ENCODE results near the gene NPAS3. TPM values are rescaled to one million over a fixed set of nuclear protein-coding genes. Genes with fewer than 3 reads are reported as not detected.

NPAS3 gene
- total RNA-seq, 1 donor from 2014 or later, result 2.0 TPM

- H3K36me3 ChIP-seq (ENCODE audit: control insufficient read depth, insufficient read depth, low read length), result no peaks in the 10 kb centered on the region
- no peak for DNase-seq (ENCODE audit: low read depth)
- no peaks in the 10 kb centered on the region for H3K27me3 ChIP-seq (ENCODE audit: control insufficient read depth, insufficient read depth, low read length)
- TF ChIP-seq CTCF (IDR thresholded peaks at IDR 0.05; ENCODE audit: insufficient read depth, low read length, poor library complexity, severe bottlenecking), result no peak
- no peak overlapping the region for H3K4me3 ChIP-seq (ENCODE audit: low read depth, low read length)
Observed at GRCh38 chr14:33596211-33597080, 657.8 kb downstream of the NPAS3 start.

- no peak for TF ChIP-seq CTCF (IDR thresholded peaks at IDR 0.05; ENCODE audit: insufficient read depth, low read length, poor library complexity, severe bottlenecking)
- H3K27me3 ChIP-seq (ENCODE audit: control insufficient read depth, insufficient read depth, low read length), result no peaks in the 10 kb centered on the region
- DNase-seq (ENCODE audit: low read depth), result no peak
Observed at GRCh38 chr14:33598582-33598981, 659.9 kb downstream of the NPAS3 start.

GRCh38 chr14:33602396-33602795, 663.7 kb downstream of the NPAS3 start:
- no peaks in the 10 kb centered on the region for H3K36me3 ChIP-seq (ENCODE audit: control insufficient read depth, insufficient read depth, low read length)
- no peak overlapping the region for H3K4me3 ChIP-seq (ENCODE audit: low read depth, low read length)
- no peaks in the 10 kb centered on the region for H3K27me3 ChIP-seq (ENCODE audit: control insufficient read depth, insufficient read depth, low read length)
- DNase-seq (ENCODE audit: low read depth), result no peak
- no peak for TF ChIP-seq CTCF (IDR thresholded peaks at IDR 0.05; ENCODE audit: insufficient read depth, low read length, poor library complexity, severe bottlenecking)

More at GRCh38 chr14:33598582-33598981, 659.9 kb downstream of the NPAS3 start:
- Histone ChIP-seq H3K4me3 (ENCODE audit: low read depth, low read length) (no peak overlapping the region), H3K36me3 (ENCODE audit: control insufficient read depth, insufficient read depth, low read length) (no peaks in the 10 kb centered on the region)

- TF ChIP-seq CTCF (IDR thresholded peaks at IDR 0.05; ENCODE audit: insufficient read depth, low read length, poor library complexity, severe bottlenecking), result no peak
- Histone ChIP-seq H3K4me3 (ENCODE audit: low read depth, low read length) (no peak overlapping the region), H3K27me3 (ENCODE audit: control insufficient read depth, insufficient read depth, low read length) (no peaks in the 10 kb centered on the region), H3K36me3 (ENCODE audit: control insufficient read depth, insufficient read depth, low read length) (no peaks in the 10 kb centered on the region)
- DNase-seq (ENCODE audit: low read depth), result no peak
Observed at GRCh38 chr14:33606591-33606990, 667.9 kb downstream of the NPAS3 start.

GRCh38 chr14:33609582-33609981, 670.9 kb downstream of the NPAS3 start:
- no peak for DNase-seq (ENCODE audit: low read depth)
- Histone ChIP-seq H3K36me3 (ENCODE audit: control insufficient read depth, insufficient read depth, low read length) (no peaks in the 10 kb centered on the region), H3K27me3 (ENCODE audit: control insufficient read depth, insufficient read depth, low read length) (no peaks in the 10 kb centered on the region), H3K4me3 (ENCODE audit: low read depth, low read length) (no peak overlapping the region)
- no peak for TF ChIP-seq CTCF (IDR thresholded peaks at IDR 0.05; ENCODE audit: insufficient read depth, low read length, poor library complexity, severe bottlenecking)

GRCh38 chr14:33610121-33610520, 671.4 kb downstream of the NPAS3 start:
- Histone ChIP-seq H3K36me3 (ENCODE audit: control insufficient read depth, insufficient read depth, low read length) (no peaks in the 10 kb centered on the region), H3K27me3 (ENCODE audit: control insufficient read depth, insufficient read depth, low read length) (no peaks in the 10 kb centered on the region), H3K4me3 (ENCODE audit: low read depth, low read length) (no peak overlapping the region)
- no peak for DNase-seq (ENCODE audit: low read depth)
- TF ChIP-seq CTCF (IDR thresholded peaks at IDR 0.05; ENCODE audit: insufficient read depth, low read length, poor library complexity, severe bottlenecking), result no peak

Data from kidney epithelial cell (primary cell).